Loucy (cell line): ENCODE data around the gene SEMA6A.

ENCODE experiments used
- EZH2phosphoT487 ChIP-seq: fragments of 200-600 bp; IDR thresholded peaks from 2 replicates; pipeline ENCODE4 v1.6.1; 2018; ENCODE audit warnings: antibody characterized with exemption, mild to moderate bottlenecking, moderate library complexity, borderline replicate concordance
- TF ChIP-seq, protein P1 (sequence below): fragments of 200-600 bp; sonication (generic); conservative IDR thresholded peaks from 2 replicates; pipeline ENCODE4 v1.5.1; 2014; ENCODE audit warnings: mild to moderate bottlenecking, antibody characterized with exemption, low read length

DNA sequence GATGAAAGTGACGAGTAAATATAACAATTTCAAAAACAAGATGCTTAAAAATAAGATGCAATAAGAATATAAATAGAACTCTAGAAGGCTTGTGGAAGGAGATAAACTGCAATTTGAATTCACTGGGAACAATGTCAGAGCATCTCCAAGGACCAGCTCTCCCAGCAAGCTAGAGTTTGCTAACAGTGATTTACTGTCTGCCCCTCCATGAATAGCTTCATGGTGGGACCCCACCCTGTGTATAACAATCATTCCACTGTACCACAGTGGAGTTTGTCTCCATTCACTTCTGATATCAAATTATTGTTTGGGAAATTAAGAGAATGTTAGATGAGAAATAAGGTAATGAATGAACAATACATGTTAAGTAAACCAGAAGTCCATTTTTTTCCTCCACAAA lies 7.3 kb upstream of the SEMA6A start:
- TF ChIP-seq, protein P1, sequence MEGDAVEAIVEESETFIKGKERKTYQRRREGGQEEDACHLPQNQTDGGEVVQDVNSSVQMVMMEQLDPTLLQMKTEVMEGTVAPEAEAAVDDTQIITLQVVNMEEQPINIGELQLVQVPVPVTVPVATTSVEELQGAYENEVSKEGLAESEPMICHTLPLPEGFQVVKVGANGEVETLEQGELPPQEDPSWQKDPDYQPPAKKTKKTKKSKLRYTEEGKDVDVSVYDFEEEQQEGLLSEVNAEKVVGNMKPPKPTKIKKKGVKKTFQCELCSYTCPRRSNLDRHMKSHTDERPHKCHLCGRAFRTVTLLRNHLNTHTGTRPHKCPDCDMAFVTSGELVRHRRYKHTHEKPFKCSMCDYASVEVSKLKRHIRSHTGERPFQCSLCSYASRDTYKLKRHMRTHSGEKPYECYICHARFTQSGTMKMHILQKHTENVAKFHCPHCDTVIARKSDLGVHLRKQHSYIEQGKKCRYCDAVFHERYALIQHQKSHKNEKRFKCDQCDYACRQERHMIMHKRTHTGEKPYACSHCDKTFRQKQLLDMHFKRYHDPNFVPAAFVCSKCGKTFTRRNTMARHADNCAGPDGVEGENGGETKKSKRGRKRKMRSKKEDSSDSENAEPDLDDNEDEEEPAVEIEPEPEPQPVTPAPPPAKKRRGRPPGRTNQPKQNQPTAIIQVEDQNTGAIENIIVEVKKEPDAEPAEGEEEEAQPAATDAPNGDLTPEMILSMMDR, result no peak
- TF ChIP-seq EZH2phosphoT487, result no peak
